HCT116 (cell line): ENCODE results near the gene TCP10L.

ENCODE experiments used
- ELF1 ChIP-seq: IDR thresholded peaks from 2 replicates; pipeline ENCODE4 v1.6.1; 2012; ENCODE audit warnings: low read depth, borderline replicate concordance
- EZH2 ChIP-seq: fragments of 200-600 bp; sonication (generic); IDR thresholded peaks from 2 replicates; pipeline ENCODE4 v1.6.1; 2017; ENCODE audit warnings: antibody characterized with exemption, mixed run types
- POLR2A ChIP-seq: IDR thresholded peaks from 2 replicates; pipeline ENCODE4 v1.7.0; 2011; ENCODE audit warnings: borderline replicate concordance; ENCODE audit not compliant: insufficient read depth, insufficient read length; ENCODE audit errors: extremely low read depth
- POLR2AphosphoS5 ChIP-seq: IDR thresholded peaks from 2 replicates; pipeline ENCODE4 v1.6.1; 2011; ENCODE audit warnings: mild to moderate bottlenecking, low read depth, low read length, moderate library complexity
- SRF ChIP-seq: IDR thresholded peaks from 2 replicates; pipeline ENCODE4 v1.6.1; 2012; ENCODE audit warnings: low read depth
- ZNF274 ChIP-seq: fragments of 200-500 bp; sonication (Bioruptor generic); IDR thresholded peaks from 2 replicates; pipeline ENCODE4 v1.6.1; 2014; ENCODE audit warnings: mild to moderate bottlenecking, low read depth, low read length, inconsistent platforms
- TF ChIP-seq, protein P1 (sequence below), 3 experiments: fragments of 200-600 bp in 1 of 3; sonication (generic) in 1 of 3; IDR thresholded peaks in 2 of 3; conservative IDR thresholded peaks in 1 of 3; 2 replicates each; pipeline ENCODE4 v1.5.1; 2012 to 2017; ENCODE audit warnings: low read depth in 2 of 3, low read length in 2 of 3, antibody characterized with exemption in 1 of 3, borderline replicate concordance in 1 of 3, control low read depth in 1 of 3, mild to moderate bottlenecking in 1 of 3, mixed read lengths in 1 of 3, mixed run types in 1 of 3, moderate library complexity in 1 of 3; ENCODE audit not compliant: insufficient read depth in 1 of 3

DNA sequence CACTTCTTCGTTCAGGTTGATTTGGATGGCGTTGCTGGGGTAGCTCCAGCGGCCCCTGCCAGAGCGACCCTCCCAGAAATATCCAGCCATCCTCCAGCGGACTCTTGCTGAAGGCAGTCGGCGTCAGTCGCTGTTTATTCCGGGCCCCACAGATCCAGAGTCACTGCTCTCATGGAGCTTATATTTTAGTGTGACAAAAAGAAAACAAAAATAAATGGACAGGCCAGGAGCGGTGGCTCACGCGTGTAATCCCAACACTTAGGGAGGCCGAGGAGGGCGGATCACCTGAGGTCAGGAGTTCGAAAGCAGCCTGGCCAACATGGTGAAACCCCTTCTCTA is 27.6 kb upstream of the TCP10L start:
- TF ChIP-seq, protein P1, sequence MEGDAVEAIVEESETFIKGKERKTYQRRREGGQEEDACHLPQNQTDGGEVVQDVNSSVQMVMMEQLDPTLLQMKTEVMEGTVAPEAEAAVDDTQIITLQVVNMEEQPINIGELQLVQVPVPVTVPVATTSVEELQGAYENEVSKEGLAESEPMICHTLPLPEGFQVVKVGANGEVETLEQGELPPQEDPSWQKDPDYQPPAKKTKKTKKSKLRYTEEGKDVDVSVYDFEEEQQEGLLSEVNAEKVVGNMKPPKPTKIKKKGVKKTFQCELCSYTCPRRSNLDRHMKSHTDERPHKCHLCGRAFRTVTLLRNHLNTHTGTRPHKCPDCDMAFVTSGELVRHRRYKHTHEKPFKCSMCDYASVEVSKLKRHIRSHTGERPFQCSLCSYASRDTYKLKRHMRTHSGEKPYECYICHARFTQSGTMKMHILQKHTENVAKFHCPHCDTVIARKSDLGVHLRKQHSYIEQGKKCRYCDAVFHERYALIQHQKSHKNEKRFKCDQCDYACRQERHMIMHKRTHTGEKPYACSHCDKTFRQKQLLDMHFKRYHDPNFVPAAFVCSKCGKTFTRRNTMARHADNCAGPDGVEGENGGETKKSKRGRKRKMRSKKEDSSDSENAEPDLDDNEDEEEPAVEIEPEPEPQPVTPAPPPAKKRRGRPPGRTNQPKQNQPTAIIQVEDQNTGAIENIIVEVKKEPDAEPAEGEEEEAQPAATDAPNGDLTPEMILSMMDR (IDR thresholded peaks at IDR 0.05 in 2 of 3, conservative IDR thresholded peaks at IDR 0.05 in 1 of 3; ENCODE audit: borderline replicate concordance in 1 of 3, insufficient read depth in 1 of 3, low read depth in 2 of 3, low read length in 2 of 3), result no peak
- no peak for TF ChIP-seq POLR2A
- no peak for TF ChIP-seq ZNF274
- TF ChIP-seq ELF1, result no peak
- no peak for TF ChIP-seq EZH2
- no peak for TF ChIP-seq SRF
- TF ChIP-seq POLR2AphosphoS5, result no peak
